ENCODE results near the gene TPST1.

TPST1 gene

GRCh38 chr7:66303454-66304155, 98.5 kb downstream of the TPST1 start:
- TF ChIP-seq, protein P1, sequence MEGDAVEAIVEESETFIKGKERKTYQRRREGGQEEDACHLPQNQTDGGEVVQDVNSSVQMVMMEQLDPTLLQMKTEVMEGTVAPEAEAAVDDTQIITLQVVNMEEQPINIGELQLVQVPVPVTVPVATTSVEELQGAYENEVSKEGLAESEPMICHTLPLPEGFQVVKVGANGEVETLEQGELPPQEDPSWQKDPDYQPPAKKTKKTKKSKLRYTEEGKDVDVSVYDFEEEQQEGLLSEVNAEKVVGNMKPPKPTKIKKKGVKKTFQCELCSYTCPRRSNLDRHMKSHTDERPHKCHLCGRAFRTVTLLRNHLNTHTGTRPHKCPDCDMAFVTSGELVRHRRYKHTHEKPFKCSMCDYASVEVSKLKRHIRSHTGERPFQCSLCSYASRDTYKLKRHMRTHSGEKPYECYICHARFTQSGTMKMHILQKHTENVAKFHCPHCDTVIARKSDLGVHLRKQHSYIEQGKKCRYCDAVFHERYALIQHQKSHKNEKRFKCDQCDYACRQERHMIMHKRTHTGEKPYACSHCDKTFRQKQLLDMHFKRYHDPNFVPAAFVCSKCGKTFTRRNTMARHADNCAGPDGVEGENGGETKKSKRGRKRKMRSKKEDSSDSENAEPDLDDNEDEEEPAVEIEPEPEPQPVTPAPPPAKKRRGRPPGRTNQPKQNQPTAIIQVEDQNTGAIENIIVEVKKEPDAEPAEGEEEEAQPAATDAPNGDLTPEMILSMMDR (IDR thresholded peaks at IDR 0.05; ENCODE audit: insufficient read depth, missing control alignments): no peak
- DNase-seq (ENCODE audit: insufficient read length, low spot score) (no peak), FAIRE-seq (no peak)

GRCh38 chr7:66304536-66304935, 99.4 kb downstream of the TPST1 start:
- no peak for FAIRE-seq
- DNase-seq (ENCODE audit: insufficient read length, low spot score): no peak
- TF ChIP-seq, protein P1 (IDR thresholded peaks at IDR 0.05; ENCODE audit: insufficient read depth, missing control alignments): no peak

DNA sequence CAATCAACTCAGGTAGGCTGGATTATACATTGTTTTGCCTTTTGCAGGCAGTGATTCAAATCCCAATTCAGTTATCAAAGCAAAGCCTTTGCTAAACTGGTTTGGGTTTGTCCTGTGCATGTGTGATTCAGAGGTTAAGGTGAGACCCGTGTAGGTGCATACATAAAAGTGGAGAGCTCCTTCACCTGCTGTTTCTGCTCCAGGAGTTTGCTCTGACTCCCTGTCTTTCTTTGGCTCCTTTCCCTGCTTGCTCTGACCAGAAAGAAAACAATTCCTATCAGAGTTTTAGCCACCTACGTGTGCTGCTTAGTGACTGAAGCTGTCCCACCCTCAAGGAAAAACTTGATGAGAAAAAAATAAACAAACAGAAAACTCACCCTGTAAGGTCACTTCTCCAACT, 101.1 kb downstream of the TPST1 start:
- TF ChIP-seq, protein P1 (IDR thresholded peaks at IDR 0.05; ENCODE audit: insufficient read depth, missing control alignments): no peak
- DNase-seq (ENCODE audit: insufficient read length, low spot score) (no peak), FAIRE-seq (no peak)

- DNase-seq (ENCODE audit: insufficient read length, low spot score): no peak
- no peak for FAIRE-seq
- TF ChIP-seq, protein P1 (IDR thresholded peaks at IDR 0.05; ENCODE audit: insufficient read depth, missing control alignments): no peak
These were observed 102.6 kb downstream of the TPST1 start for GRCh38 chr7:66307591-66308215.

- DNase-seq (ENCODE audit: insufficient read length, low spot score) (no peak), FAIRE-seq (no peak)
- TF ChIP-seq, protein P1 (IDR thresholded peaks at IDR 0.05; ENCODE audit: insufficient read depth, missing control alignments): no peak
These were observed 103.3 kb downstream of the TPST1 start for GRCh38 chr7:66308411-66308810.

- DNase-seq (ENCODE audit: insufficient read length, low spot score): no peak
- TF ChIP-seq, protein P1 (IDR thresholded peaks at IDR 0.05; ENCODE audit: insufficient read depth, missing control alignments): no peak
- no peak for FAIRE-seq
These were observed 105.5 kb downstream of the TPST1 start for GRCh38 chr7:66310620-66311019.
